GM19025 (cell line): ENCODE results near the gene DLX6.
"Not testable (repeated sequence)": the region's sequence is repeated elsewhere in the genome, so short reads cannot be mapped to it uniquely, and the experiment has no call there.

ENCODE experiments used
- ATAC-seq: cut with Tn5 transposase; IDR thresholded peaks from one replicate; pipeline ENCODE4 v1.9.1; 2021; ENCODE audit warnings: mild to moderate bottlenecking, low read depth, moderate library complexity; ENCODE audit not compliant: unreplicated experiment

The DLX6 gene

DNA sequence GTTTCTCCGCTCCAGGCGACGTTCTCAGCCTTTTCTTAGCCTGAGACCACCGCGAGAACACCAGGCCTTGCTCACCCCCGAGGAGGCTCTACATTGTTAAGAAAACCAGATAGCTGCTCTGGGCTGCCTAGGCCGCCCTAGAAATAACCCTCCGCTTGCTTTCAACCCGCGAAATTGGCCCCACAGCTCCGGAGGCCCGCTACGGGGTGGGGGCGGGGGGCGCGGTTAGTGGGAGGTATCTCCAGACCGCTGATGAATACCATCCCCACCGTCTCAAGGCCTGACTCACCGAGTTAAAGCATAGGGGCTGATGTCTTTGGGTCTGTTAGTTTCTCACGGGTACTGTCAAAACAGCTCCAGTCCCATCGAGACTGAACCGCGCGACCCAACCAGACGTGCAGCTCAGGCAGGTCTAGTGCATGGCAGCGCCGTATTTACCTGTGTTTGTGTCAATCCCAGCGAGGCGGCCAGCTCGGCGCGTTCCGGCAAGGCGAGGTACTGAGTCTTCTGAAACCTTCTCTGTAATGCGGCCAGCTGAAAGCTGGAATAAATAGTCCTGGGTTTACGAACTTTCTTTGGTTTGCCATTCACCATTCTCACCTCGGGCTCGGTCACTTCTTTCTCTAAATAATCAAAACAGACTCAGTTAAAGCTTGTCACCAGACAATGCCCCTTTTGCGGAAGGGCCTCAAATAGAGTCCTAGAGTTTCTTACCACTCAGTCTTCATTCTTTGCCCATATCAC, 16.6 kb downstream of the DLX6 start:
- ATAC-seq = no peak

- ATAC-seq = no peak
Measured at GRCh38 chr7:97022491-97023306, 17.3 kb downstream of the DLX6 start.

DNA sequence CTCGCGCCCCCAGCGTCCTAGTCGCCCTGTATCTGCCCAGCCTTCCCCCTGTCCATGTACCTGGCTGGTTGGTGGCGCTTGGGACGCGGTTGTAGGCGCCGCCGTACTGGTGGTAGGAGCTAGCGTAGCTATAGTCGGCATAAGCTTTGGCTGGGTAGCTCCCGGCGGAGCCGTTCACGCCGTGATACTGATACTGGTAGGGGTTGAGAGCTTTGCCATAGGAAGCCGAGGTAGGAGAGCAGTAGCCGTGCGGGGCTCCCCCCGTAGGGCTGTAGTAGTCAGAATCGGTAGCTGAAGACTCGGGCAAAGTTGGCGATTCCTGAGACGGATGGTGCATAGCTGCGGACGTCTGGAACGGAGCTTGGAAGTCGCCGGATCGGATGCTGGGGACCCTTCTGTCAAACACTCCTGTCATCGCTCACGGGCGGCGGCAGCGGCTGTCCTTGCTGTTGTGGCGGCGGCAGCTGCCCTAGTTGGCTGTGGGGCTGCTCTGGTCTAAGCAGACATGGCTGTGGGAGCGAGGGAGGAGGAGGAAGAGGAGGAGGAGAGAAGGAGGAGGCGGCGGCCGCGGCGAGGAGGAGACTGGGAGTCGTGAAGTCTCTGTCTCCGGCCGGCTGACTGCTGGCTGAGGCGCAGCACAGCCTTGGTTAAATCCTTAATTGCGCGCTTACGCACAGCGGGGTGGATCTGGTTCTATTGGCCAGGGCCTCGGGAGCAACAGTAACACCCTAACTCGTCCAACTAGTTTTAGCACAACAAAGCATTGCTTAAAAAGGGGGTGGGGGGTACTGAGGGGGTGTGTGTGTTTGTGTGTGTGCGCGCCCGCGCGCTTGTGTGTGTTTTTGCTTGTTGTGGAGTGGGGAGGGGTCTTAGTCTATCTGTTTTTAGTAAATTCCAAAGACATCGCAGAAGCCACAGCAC, 19.1 kb downstream of the DLX6 start, which contains the start of gene DLX5:
Gene DLX5, minus strand, starts transcription at position 623 of the 921 bp plus-strand sequence. Its CDS starts 208 bp downstream, at position 415.
- ATAC-seq = no peak

DNA sequence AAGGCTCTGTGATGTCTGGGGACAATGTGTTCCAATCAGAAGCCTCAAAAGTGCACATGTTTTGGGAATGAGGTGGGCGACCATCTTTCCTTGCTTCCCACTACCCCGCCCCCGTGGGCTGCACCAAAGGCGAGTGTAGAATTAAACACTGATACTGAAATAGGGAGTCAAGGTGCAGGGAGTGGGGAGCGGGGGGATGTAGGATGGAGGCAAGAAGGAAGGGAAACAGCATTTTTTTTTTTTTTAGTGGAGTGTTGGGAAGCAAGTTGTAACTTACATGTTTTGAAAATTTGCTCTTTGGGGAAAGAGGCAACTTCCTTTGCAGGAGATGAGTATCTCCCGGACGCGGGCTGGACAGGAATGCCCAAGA, 19.8 kb downstream of the DLX6 start:
- no peak for ATAC-seq

- no peak for ATAC-seq
Measured at GRCh38 chr7:97025983-97026714, 20.8 kb downstream of the DLX6 start.

- no peak for ATAC-seq
Measured at GRCh38 chr7:97026715-97027426, 21.5 kb downstream of the DLX6 start.

DNA sequence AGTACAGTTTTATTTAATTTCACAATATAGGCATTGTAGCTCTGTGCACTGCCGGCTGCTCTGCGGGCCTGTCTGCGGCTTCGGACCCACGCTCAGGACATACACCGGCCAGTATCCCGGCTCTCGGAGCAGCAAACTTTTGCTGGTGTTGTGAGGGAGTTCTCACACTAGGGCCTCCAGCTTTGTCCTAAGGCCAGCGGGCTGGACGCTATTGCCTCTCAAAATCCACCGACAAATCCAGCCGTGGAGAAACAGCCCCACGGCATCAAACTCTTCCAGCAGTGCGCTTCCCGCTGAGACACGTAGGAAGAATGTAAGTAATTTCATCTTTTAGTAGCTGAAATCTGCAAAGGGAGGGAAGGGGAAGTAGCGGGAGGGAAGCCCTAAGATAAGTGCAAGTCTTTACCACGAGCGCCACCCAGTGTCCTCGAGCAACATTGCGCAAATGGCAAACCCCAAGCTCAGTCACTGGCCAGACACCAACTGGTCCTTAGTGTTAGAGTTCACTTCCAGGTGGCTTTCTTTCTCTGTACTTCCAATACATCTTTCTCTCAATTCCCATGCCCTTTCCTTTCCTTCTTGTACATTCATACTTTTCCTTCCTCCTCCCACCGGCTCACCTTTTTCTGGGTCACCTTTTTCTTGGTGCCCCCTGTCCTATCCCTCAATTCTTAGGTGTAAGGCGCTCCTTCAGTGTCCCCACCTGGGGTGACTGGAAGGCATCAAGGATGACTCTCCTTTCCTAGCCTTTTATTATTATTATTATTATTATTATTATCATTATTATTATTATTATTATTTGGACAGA, 22.3 kb downstream of the DLX6 start:
- peak; percentile 85 for ATAC-seq

DNA sequence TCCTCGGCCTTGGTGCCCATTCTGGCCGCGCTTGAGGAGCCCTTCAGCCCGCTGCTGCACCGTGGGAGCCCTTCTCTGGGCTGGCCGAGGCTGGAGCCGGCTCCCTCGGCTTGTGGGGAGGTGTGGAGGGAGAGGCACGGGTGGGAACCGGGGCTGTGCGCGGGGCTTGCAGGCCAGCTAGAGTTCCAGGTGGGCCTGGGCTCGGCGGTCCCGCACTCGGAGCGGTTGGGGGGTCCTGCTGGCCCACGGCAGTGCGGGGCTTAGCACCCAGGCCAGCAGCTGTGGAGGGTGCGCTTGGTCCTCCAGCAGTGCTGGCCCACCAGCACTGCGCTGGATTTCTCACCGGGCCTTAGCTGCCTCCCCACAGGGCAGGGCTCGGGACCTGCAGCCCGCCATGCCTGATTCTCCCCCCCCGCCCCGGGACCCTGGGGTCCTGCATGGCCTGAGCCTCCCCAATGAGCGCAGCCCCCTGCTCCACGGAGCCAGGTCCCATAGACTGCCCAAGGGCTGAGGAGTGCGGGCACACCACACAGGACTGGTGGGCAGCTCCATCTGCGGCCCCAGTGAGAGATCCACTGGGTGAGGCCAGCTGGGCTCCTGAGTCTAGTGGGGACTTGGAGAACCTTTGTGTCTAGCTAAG, 29.0 kb downstream of the DLX6 start:
- not testable (repeated sequence) for ATAC-seq

DNA sequence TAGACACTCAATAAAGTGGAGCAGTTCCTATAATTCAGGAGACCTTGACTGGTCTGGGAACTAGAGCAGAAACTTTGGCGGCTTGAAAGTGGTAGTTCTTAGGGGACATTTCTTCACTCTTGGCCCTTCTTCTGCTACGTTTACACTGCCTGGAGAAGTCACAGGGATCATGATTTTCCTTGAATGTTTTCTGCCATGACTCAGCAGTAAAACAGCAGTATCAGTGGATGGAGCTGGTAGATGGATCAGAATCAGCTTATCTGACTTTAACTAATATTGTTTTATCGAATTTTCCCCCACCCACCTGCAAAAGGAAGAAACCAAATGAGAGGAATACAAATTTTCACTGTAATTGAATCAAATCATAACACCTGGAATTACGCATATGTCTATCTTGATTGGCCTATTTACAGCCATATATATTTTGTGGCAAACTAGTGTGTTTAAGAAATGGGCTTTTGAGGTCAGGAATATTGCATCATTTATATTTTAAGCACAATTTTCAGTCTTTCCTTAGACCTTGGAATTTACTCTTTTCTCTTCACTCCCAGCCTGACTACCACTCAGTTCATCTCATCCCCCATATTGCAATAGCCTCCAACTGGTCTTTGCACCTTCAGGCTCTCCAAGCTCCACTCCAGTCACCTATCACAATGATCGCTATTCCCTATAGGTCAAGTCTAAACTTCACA, 34.2 kb downstream of the DLX6 start:
- no peak for ATAC-seq

DNA sequence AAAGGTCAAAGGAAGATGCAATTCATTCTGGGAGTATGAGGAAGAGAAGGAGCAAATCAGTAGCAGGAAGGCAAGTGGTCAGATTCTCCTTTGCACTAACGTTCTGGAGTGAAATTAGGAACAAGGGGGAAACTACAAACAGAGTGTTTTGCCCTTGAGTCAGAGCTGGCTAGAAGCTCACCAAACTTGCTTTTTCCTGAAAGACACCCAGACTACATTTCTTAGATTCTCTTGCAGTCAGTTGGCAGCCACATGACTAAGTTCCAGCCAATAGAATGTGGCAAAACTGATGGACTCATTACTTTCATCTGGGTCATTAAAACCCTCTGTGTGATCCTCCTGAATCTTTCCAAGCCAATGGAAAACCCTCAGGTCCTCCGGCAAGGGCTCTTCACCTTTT, 37.9 kb downstream of the DLX6 start:
- no peak for ATAC-seq
